Neuronal stem cell (in vitro differentiated cells): Measurements from ENCODE around the gene NDC1.

Experiments used
- DNase-seq: peaks from one replicate; pipeline ENCODE4 v3.0.0-alpha.2; 2013; ENCODE audit warnings: low spot score
- H2AFZ ChIP-seq: one replicate; pipeline ENCODE4 v1.6.1; 2013; ENCODE audit warnings: mild to moderate bottlenecking, low read length, inconsistent platforms
- H2AK5ac ChIP-seq: 2 replicates; pipeline ENCODE4 v1.6.1; 2013; ENCODE audit warnings: low read depth, mild to moderate bottlenecking, inconsistent platforms, low read length, moderate library complexity, mixed read lengths
- H2BK120ac ChIP-seq: 2 replicates; pipeline ENCODE4 v1.6.1; 2013; ENCODE audit warnings: low read depth, mild to moderate bottlenecking, inconsistent platforms, low read length, moderate library complexity, mixed read lengths
- H2BK12ac ChIP-seq: one replicate; pipeline ENCODE4 v1.6.1; 2013; ENCODE audit warnings: low read length, inconsistent platforms
- H2BK15ac ChIP-seq: 2 replicates; pipeline ENCODE4 v1.6.1; 2013; ENCODE audit warnings: mild to moderate bottlenecking, low read length, inconsistent platforms, mixed read lengths
- H2BK5ac ChIP-seq: one replicate; pipeline ENCODE4 v1.6.1; 2013; ENCODE audit warnings: inconsistent platforms, mild to moderate bottlenecking, low read length, moderate library complexity
- H3K14ac ChIP-seq: one replicate; pipeline ENCODE4 v1.6.1; 2013; ENCODE audit warnings: low read length, inconsistent platforms
- H3K18ac ChIP-seq: 2 replicates; pipeline ENCODE4 v1.6.1; 2013; ENCODE audit warnings: low read length, inconsistent platforms
- H3K23ac ChIP-seq: 2 replicates; pipeline ENCODE4 v1.6.1; 2013; ENCODE audit warnings: low read depth, mild to moderate bottlenecking, mixed read lengths, low read length, inconsistent platforms; ENCODE audit not compliant: poor library complexity
- H3K27ac ChIP-seq: replicated peaks from 3 replicates; pipeline ENCODE4 v1.5.1; 2013; ENCODE audit warnings: low read length, inconsistent platforms
- H3K27me3 ChIP-seq, 3 experiments: 2 replicates each; pipeline ENCODE4 v1.6.1; 2013; ENCODE audit warnings: low read length in 3 of 3, mild to moderate bottlenecking in 2 of 3, inconsistent platforms in 1 of 3, low read depth in 1 of 3, mixed read lengths in 1 of 3, moderate library complexity in 1 of 3; ENCODE audit not compliant: control insufficient read depth in 3 of 3, insufficient read depth in 3 of 3
- H3K36me3 ChIP-seq, 2 donors: replicated peaks in 1 of 2; 2 replicates each; pipeline ENCODE4 v1.6.1; 2013; ENCODE audit warnings: low read length in 2 of 2; ENCODE audit not compliant: control insufficient read depth in 2 of 2, insufficient read depth in 2 of 2
- H3K4ac ChIP-seq: 2 replicates; pipeline ENCODE4 v1.6.1; 2013; ENCODE audit warnings: inconsistent platforms, mild to moderate bottlenecking, low read length, moderate library complexity
- H3K4me1 ChIP-seq, 2 donors: 1 replicate in 1 of 2; 2 replicates in 1 of 2; pipeline ENCODE4 v1.6.1; 2013; ENCODE audit warnings: low read length in 2 of 2, low read depth in 1 of 2; ENCODE audit not compliant: control insufficient read depth in 2 of 2, insufficient read depth in 1 of 2
- H3K4me2 ChIP-seq: one replicate; pipeline ENCODE4 v1.6.1; 2013; ENCODE audit warnings: mild to moderate bottlenecking, low read length, inconsistent platforms; ENCODE audit not compliant: insufficient read depth, poor library complexity, severe bottlenecking
- H3K4me3 ChIP-seq, 2 donors: 2 replicates each; pipeline ENCODE4 v1.5.1; 2013; ENCODE audit warnings: low read length in 2 of 2, mild to moderate bottlenecking in 2 of 2, inconsistent platforms in 1 of 2, moderate library complexity in 1 of 2
- H3K79me1 ChIP-seq: one replicate; pipeline ENCODE4 v1.6.1; 2013; ENCODE audit warnings: low read depth, mild to moderate bottlenecking, inconsistent platforms, low read length, moderate library complexity
- H3K9ac ChIP-seq: one replicate; pipeline ENCODE4 v1.6.1; 2013; ENCODE audit warnings: mild to moderate bottlenecking, low read depth, low read length, inconsistent platforms; ENCODE audit not compliant: poor library complexity
- H3K9me3 ChIP-seq, 2 donors: replicated peaks in 1 of 2; 2 replicates each; pipeline versions ENCODE3 to v1.6.1; 2013; ENCODE audit warnings: low read length in 2 of 2, mild to moderate bottlenecking in 2 of 2, inconsistent platforms in 1 of 2, low read depth in 1 of 2, mixed read lengths in 1 of 2, moderate library complexity in 1 of 2; ENCODE audit not compliant: control insufficient read depth in 2 of 2, insufficient read depth in 1 of 2
- H4K8ac ChIP-seq: one replicate; pipeline ENCODE4 v1.6.1; 2013; ENCODE audit warnings: low read depth, mild to moderate bottlenecking, inconsistent platforms, low read length, moderate library complexity
- H4K91ac ChIP-seq: one replicate; pipeline ENCODE4 v1.6.1; 2013; ENCODE audit warnings: low read length, low read depth, mild to moderate bottlenecking, inconsistent platforms; ENCODE audit not compliant: poor library complexity
- WGBS, 2 donors: extraction: QIAGEN DNeasy Blood & Tissue Kit; methylation state at CpG; one replicate each; pipeline ENCODE4 v1.1.7; 2013; ENCODE audit warnings: missing lambda C conversion rate in 2 of 2, mixed read lengths in 1 of 2; ENCODE audit not compliant: insufficient read length in 2 of 2, insufficient replicate concordance in 1 of 2; ENCODE audit errors: extremely low coverage in 2 of 2; 5-methylcytosine and 5-hydroxymethylcytosine counted together

Gene NDC1

GRCh38 chr1:53837646-53837923, 511 bp downstream of the NDC1 start:
- Histone ChIP-seq H4K91ac (no peak overlapping the region), H3K36me3 (peaks cover 0 to 17% of the 10 kb centered on the region in 2 donors), H3K27me3 (no peaks in the 10 kb centered on the region), H2BK15ac (no peak overlapping the region), H3K4me2 (peak overlapping the region; percentile 82), H3K4me1 (peaks cover 3% of the 10 kb centered on the region in 2 donors), H3K79me1 (peaks cover 5% of the 10 kb centered on the region), H3K27ac (no peak overlapping the region), H3K9me3 (peaks cover 2 to 5% of the 10 kb centered on the region in 2 donors), H2BK5ac (no peak overlapping the region), H2BK120ac (no peak overlapping the region), H3K4me3 (peak overlapping the region; percentile 94 to 97), H4K8ac (no peak overlapping the region), H3K14ac (no peak overlapping the region), H3K9ac (no peak overlapping the region), H2BK12ac (no peak overlapping the region), H3K18ac (no peak overlapping the region), H3K4ac (no peak overlapping the region), H2AK5ac (no peak overlapping the region), H3K23ac (no peak overlapping the region), H2AFZ (peak overlapping the region; percentile 96)
- WGBS, 2 donors: no CpG with 5 or more reads among the region's 5 CpGs
- DNase-seq: no peak

- Histone ChIP-seq H2BK120ac (no peak overlapping the region), H2BK15ac (no peak overlapping the region), H3K4me1 (peaks cover 3% of the 10 kb centered on the region in 2 donors), H2AK5ac (no peak overlapping the region), H4K8ac (no peak overlapping the region), H3K27me3 (no peaks in the 10 kb centered on the region), H4K91ac (no peak overlapping the region), H3K14ac (no peak overlapping the region), H3K27ac (no peak overlapping the region), H2BK12ac (no peak overlapping the region), H2BK5ac (no peak overlapping the region), H2AFZ (no peak overlapping the region), H3K9me3 (no peaks in the 10 kb centered on the region), H3K4me3 (no peak overlapping the region), H3K4ac (no peak overlapping the region), H3K36me3 (peaks cover 0 to 29% of the 10 kb centered on the region in 2 donors), H3K9ac (no peak overlapping the region), H3K79me1 (peaks cover 5% of the 10 kb centered on the region), H3K18ac (no peak overlapping the region), H3K4me2 (no peak overlapping the region), H3K23ac (no peak overlapping the region)
- 100% methylated on average over 1 of the region's 2 CpGs; no CpG with 5 or more reads in 1 of the 2 donors for WGBS, 2 donors
- no peak for DNase-seq
These were observed 2.6 kb downstream of the NDC1 start for GRCh38 chr1:53835491-53835890.

GRCh38 chr1:53834776-53835175, 3.3 kb downstream of the NDC1 start:
- H3K36me3 ChIP-seq: peaks cover 0 to 32% of the 10 kb centered on the region in 2 donors

GRCh38 chr1:53833393-53833792, 4.7 kb downstream of the NDC1 start:
- no peak overlapping the region for H3K4me3 ChIP-seq
- H3K14ac ChIP-seq: no peak overlapping the region
- no peak overlapping the region for H2BK5ac ChIP-seq
- H3K9ac ChIP-seq: no peak overlapping the region
- peaks cover 0 to 41% of the 10 kb centered on the region in 2 donors for H3K36me3 ChIP-seq
- no peak overlapping the region for H4K91ac ChIP-seq
- peaks cover 3% of the 10 kb centered on the region in 2 donors for H3K4me1 ChIP-seq
- H3K27me3 ChIP-seq: no peaks in the 10 kb centered on the region
- H4K8ac ChIP-seq: no peak overlapping the region
- DNase-seq: no peak
- no peak overlapping the region for H2BK15ac ChIP-seq
- H3K4me2 ChIP-seq: no peak overlapping the region
- H3K9me3 ChIP-seq: no peaks in the 10 kb centered on the region
- H2BK120ac ChIP-seq: no peak overlapping the region
- H2BK12ac ChIP-seq: no peak overlapping the region
- H3K27ac ChIP-seq: no peak overlapping the region
- H2AFZ ChIP-seq: no peak overlapping the region
- H3K4ac ChIP-seq: no peak overlapping the region
- H2AK5ac ChIP-seq: no peak overlapping the region
- no peak overlapping the region for H3K18ac ChIP-seq
- no CpG with 5 or more reads among the region's 4 CpGs for WGBS, 2 donors
- peaks cover 5% of the 10 kb centered on the region for H3K79me1 ChIP-seq
- no peak overlapping the region for H3K23ac ChIP-seq

More at GRCh38 chr1:53834776-53835175, 3.3 kb downstream of the NDC1 start:
- no peak for DNase-seq
- WGBS, 2 donors: no CpG with 5 or more reads among the region's 11 CpGs
- Histone ChIP-seq H3K79me1 (peaks cover 5% of the 10 kb centered on the region), H2BK15ac (no peak overlapping the region), H2BK120ac (no peak overlapping the region), H3K4ac (no peak overlapping the region), H4K91ac (no peak overlapping the region), H3K18ac (no peak overlapping the region), H3K9ac (no peak overlapping the region), H2BK5ac (no peak overlapping the region), H3K23ac (no peak overlapping the region), H2BK12ac (no peak overlapping the region), H3K4me2 (no peak overlapping the region), H4K8ac (no peak overlapping the region), H3K27ac (no peak overlapping the region), H3K9me3 (no peaks in the 10 kb centered on the region), H3K27me3 (no peaks in the 10 kb centered on the region), H2AK5ac (no peak overlapping the region), H2AFZ (no peak overlapping the region), H3K4me1 (peaks cover 3% of the 10 kb centered on the region in 2 donors), H3K14ac (no peak overlapping the region), H3K4me3 (no peak overlapping the region)
